GM23248 (cell line): ENCODE measurements around the gene CCDC28A.

Experiments used
- EZH2 ChIP-seq: fragments of 200-600 bp; sonication (generic); IDR thresholded peaks from 2 replicates; pipeline ENCODE4 v1.6.1; 2018; ENCODE audit warnings: antibody characterized with exemption, mild to moderate bottlenecking; ENCODE audit not compliant: insufficient read depth, poor library complexity, severe bottlenecking
- EZH2phosphoT487 ChIP-seq: fragments of 200-600 bp; sonication (generic); IDR thresholded peaks from 2 replicates; pipeline ENCODE4 v1.6.1; 2018; ENCODE audit warnings: antibody characterized with exemption, moderate library complexity, mild to moderate bottlenecking, low read depth; ENCODE audit not compliant: insufficient read depth

DNA sequence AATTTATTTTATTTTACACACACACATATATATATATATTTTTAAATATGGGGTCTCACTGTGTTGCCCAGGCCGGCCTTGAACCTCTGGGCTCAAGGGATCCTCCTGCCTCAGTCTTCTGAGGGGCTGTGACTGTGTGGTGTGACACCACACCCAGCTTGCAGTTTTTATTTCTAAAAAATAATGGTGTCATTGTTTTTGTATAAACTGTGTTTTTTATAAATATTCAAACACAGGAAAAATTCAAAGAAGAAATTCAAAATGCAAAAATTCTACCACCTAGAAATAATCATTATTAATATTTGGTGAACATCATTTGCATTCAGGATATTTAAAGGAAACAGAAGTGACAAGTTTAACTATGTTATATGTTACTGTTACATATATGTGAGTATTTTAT is 3.1 kb downstream of the CCDC28A start:
- TF ChIP-seq EZH2phosphoT487 (no peak), EZH2 (no peak)
